H1 (cell line): ENCODE results near the gene UBXN11.

ENCODE experiments used
- ATF2 ChIP-seq: IDR thresholded peaks from 2 replicates; pipeline ENCODE4 v1.6.1; 2012; ENCODE audit warnings: low read length, inconsistent platforms
- CTCF ChIP-seq, 3 experiments: IDR thresholded peaks; 1 replicate in 2 of 3; 2 replicates in 1 of 3; pipeline versions ENCODE4 v1.5.1 to v1.6.1; 2011; ENCODE audit warnings: low read length in 3 of 3, mild to moderate bottlenecking in 3 of 3, inconsistent platforms in 2 of 3, low read depth in 1 of 3, moderate library complexity in 1 of 3; ENCODE audit not compliant: insufficient read depth in 1 of 3; ENCODE audit errors: control extremely low read depth in 1 of 3
- EZH2 ChIP-seq: fragments of 200-600 bp; sonication (generic); IDR thresholded peaks from 2 replicates; pipeline ENCODE4 v1.7.1; 2012; ENCODE audit warnings: low read depth, mild to moderate bottlenecking, moderate library complexity, low read length, inconsistent platforms; ENCODE audit not compliant: severe bottlenecking
- FOSL1 ChIP-seq: IDR thresholded peaks from 2 replicates; pipeline ENCODE4 v1.6.1; 2011; ENCODE audit warnings: mild to moderate bottlenecking, low read depth, low read length, moderate library complexity; ENCODE audit not compliant: insufficient read depth
- MAFK ChIP-seq: IDR thresholded peaks from 2 replicates; pipeline ENCODE4 v1.6.1; 2012; ENCODE audit warnings: low read depth, mild to moderate bottlenecking, improper control_type of control experiment, low read length
- NANOG ChIP-seq: IDR thresholded peaks from 2 replicates; pipeline ENCODE4 v1.6.1; 2011; ENCODE audit warnings: low read length, low read depth, mild to moderate bottlenecking, inconsistent platforms; ENCODE audit not compliant: insufficient read depth, poor library complexity, severe bottlenecking
- NRF1 ChIP-seq: IDR thresholded peaks from 2 replicates; pipeline ENCODE4 v1.6.1; 2011; ENCODE audit warnings: mild to moderate bottlenecking, low read depth, low read length, improper control_type of control experiment
- POLR2A ChIP-seq, 2 experiments: IDR thresholded peaks; 1 replicate in 1 of 2; 2 replicates in 1 of 2; pipeline ENCODE4 v1.6.1; 2011; ENCODE audit warnings: low read depth in 2 of 2, low read length in 2 of 2, mild to moderate bottlenecking in 2 of 2; ENCODE audit errors: control extremely low read depth in 1 of 2
- POU5F1 ChIP-seq: IDR thresholded peaks from 2 replicates; pipeline ENCODE4 v1.6.1; 2011; ENCODE audit warnings: low read depth, mild to moderate bottlenecking, low read length, moderate library complexity
- RFX5 ChIP-seq: IDR thresholded peaks from 2 replicates; pipeline ENCODE4 v1.6.1; 2011; ENCODE audit warnings: low read depth, low read length, improper control_type of control experiment, borderline replicate concordance
- SRF ChIP-seq: IDR thresholded peaks from 2 replicates; pipeline ENCODE4 v1.6.1; 2011; ENCODE audit warnings: mild to moderate bottlenecking, low read depth, low read length, moderate library complexity
- TAF1 ChIP-seq: IDR thresholded peaks from 2 replicates; pipeline ENCODE4 v1.6.1; 2011; ENCODE audit warnings: mild to moderate bottlenecking, low read depth, low read length
- TF ChIP-seq, protein P1 (sequence below): fragments of 300-600 bp; sonication (generic); IDR thresholded peaks from 2 replicates; pipeline ENCODE4 v1.7.1; 2012; ENCODE audit warnings: low read length, moderate library complexity, mild to moderate bottlenecking, inconsistent platforms; ENCODE audit not compliant: insufficient replicate concordance

DNA sequence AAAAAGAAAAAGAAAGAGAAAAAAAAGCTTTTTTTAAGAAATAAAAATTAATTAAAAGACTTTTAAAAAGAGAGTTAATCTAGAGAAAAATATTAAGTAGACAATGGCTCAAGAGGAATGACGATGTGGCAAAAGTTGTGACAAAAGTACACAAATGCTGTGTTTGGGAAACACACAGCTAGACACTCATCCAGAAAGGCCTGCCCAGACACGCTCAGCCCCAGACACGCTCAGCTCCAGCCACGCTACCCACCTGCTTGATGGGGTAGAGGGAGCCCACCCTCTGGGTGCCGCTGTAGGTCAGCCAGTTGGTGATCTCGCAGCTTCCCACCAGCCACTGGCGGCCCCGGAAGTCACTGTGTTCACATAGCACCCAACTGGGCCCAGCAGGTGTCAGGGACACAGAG, 21.5 kb upstream of the UBXN11 start:
- no peak for TF ChIP-seq POLR2A (IDR thresholded peaks at IDR 0.05; ENCODE audit: control extremely low read depth in 1 of 2, low read depth in 2 of 2, low read length in 2 of 2)
- TF ChIP-seq CTCF (IDR thresholded peaks at IDR 0.05; ENCODE audit: control extremely low read depth in 1 of 3, insufficient read depth in 1 of 3, low read depth in 1 of 3, low read length in 3 of 3), result no peak
- TF ChIP-seq POU5F1, result no peak
- TF ChIP-seq RFX5, result no peak
- TF ChIP-seq, protein P1, sequence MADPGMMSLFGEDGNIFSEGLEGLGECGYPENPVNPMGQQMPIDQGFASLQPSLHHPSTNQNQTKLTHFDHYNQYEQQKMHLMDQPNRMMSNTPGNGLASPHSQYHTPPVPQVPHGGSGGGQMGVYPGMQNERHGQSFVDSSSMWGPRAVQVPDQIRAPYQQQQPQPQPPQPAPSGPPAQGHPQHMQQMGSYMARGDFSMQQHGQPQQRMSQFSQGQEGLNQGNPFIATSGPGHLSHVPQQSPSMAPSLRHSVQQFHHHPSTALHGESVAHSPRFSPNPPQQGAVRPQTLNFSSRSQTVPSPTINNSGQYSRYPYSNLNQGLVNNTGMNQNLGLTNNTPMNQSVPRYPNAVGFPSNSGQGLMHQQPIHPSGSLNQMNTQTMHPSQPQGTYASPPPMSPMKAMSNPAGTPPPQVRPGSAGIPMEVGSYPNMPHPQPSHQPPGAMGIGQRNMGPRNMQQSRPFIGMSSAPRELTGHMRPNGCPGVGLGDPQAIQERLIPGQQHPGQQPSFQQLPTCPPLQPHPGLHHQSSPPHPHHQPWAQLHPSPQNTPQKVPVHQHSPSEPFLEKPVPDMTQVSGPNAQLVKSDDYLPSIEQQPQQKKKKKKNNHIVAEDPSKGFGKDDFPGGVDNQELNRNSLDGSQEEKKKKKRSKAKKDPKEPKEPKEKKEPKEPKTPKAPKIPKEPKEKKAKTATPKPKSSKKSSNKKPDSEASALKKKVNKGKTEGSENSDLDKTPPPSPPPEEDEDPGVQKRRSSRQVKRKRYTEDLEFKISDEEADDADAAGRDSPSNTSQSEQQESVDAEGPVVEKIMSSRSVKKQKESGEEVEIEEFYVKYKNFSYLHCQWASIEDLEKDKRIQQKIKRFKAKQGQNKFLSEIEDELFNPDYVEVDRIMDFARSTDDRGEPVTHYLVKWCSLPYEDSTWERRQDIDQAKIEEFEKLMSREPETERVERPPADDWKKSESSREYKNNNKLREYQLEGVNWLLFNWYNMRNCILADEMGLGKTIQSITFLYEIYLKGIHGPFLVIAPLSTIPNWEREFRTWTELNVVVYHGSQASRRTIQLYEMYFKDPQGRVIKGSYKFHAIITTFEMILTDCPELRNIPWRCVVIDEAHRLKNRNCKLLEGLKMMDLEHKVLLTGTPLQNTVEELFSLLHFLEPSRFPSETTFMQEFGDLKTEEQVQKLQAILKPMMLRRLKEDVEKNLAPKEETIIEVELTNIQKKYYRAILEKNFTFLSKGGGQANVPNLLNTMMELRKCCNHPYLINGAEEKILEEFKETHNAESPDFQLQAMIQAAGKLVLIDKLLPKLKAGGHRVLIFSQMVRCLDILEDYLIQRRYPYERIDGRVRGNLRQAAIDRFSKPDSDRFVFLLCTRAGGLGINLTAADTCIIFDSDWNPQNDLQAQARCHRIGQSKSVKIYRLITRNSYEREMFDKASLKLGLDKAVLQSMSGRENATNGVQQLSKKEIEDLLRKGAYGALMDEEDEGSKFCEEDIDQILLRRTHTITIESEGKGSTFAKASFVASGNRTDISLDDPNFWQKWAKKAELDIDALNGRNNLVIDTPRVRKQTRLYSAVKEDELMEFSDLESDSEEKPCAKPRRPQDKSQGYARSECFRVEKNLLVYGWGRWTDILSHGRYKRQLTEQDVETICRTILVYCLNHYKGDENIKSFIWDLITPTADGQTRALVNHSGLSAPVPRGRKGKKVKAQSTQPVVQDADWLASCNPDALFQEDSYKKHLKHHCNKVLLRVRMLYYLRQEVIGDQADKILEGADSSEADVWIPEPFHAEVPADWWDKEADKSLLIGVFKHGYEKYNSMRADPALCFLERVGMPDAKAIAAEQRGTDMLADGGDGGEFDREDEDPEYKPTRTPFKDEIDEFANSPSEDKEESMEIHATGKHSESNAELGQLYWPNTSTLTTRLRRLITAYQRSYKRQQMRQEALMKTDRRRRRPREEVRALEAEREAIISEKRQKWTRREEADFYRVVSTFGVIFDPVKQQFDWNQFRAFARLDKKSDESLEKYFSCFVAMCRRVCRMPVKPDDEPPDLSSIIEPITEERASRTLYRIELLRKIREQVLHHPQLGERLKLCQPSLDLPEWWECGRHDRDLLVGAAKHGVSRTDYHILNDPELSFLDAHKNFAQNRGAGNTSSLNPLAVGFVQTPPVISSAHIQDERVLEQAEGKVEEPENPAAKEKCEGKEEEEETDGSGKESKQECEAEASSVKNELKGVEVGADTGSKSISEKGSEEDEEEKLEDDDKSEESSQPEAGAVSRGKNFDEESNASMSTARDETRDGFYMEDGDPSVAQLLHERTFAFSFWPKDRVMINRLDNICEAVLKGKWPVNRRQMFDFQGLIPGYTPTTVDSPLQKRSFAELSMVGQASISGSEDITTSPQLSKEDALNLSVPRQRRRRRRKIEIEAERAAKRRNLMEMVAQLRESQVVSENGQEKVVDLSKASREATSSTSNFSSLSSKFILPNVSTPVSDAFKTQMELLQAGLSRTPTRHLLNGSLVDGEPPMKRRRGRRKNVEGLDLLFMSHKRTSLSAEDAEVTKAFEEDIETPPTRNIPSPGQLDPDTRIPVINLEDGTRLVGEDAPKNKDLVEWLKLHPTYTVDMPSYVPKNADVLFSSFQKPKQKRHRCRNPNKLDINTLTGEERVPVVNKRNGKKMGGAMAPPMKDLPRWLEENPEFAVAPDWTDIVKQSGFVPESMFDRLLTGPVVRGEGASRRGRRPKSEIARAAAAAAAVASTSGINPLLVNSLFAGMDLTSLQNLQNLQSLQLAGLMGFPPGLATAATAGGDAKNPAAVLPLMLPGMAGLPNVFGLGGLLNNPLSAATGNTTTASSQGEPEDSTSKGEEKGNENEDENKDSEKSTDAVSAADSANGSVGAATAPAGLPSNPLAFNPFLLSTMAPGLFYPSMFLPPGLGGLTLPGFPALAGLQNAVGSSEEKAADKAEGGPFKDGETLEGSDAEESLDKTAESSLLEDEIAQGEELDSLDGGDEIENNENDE, result no peak
- TF ChIP-seq ATF2, result no peak
- no peak for TF ChIP-seq EZH2
- TF ChIP-seq NANOG, result no peak
- no peak for TF ChIP-seq TAF1
- TF ChIP-seq FOSL1, result no peak
- TF ChIP-seq MAFK, result no peak
- TF ChIP-seq SRF, result no peak
- no peak for TF ChIP-seq NRF1
